ENCODE measurements around the gene FAM120B. TPM values are rescaled to one million over a fixed set of nuclear protein-coding genes. Genes with fewer than 3 reads are reported as not detected.

Gene FAM120B
- total RNA-seq, 1 donor from 2014 or later = 19.7 TPM

DNA sequence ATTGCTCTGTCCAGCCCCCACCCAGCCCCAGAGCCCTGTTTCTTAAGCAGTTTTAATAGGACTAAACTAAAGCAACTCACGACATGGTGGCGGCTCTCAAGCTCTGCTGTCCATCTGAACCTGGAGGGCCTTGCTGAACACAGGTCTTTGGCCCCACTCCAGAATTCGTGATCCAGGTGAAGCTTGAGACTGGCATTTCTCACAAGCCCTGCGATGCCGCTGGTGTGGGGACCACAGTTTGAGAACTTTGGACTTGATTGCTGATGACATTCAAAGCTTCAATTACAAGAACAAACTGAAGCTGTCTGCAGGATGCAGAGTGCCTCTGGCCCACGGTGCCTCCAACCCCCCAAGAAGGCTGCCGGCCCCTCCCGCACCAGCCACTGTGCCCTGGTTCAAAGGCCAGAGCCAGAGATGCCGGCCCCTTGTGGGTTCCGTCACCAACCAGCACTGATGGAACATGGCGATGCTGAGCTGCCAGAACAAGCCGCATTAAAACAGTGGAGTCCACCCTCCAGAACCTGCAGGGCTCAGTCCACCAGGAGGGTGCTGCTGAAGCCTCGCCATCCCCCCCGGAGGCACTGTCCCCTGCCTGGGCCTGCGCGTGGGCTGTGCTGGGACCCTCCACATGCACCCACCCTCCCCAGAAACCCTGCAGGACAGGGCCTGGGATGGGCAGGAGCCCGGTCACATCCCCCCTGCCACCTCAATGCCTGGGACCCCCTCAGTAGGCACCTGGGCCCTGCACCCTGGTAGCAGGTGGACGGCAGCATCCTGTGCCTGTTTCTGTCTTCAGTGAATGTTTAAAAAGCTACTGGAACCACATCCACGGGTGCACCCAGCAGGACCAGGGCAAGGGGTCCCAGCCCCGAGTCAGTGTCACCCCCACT lies 145.4 kb downstream of the FAM120B start:
- Mint-ChIP-seq H3K27ac (peak overlapping the region; percentile 50), H3K27me3 (ENCODE audit: insufficient read depth, low read depth) (peaks cover 10% of the 10 kb centered on the region), H3K9me3 (peaks cover 11% of the 10 kb centered on the region), H3K4me1 (peaks cover 46% of the 10 kb centered on the region), H3K4me3 (no peak overlapping the region), H3K36me3 (no peaks in the 10 kb centered on the region)
- no peaks in the 10 kb centered on the region for H3K79me2 ChIP-seq (ENCODE audit: low read depth)
- no peak for DNase-seq (ENCODE audit: low spot score)
- H3F3A ChIP-seq (ENCODE audit: low read depth) = no peaks in the 10 kb centered on the region
- H3K4me2 ChIP-seq = no peak overlapping the region
- H3K9me3 ChIP-seq (ENCODE audit: low read depth) = no peaks in the 10 kb centered on the region
- H4K20me1 ChIP-seq (ENCODE audit: low read depth) = no peaks in the 10 kb centered on the region
- H3K4me1 ChIP-seq = peaks cover 6% of the 10 kb centered on the region
- H3K9ac ChIP-seq = no peak overlapping the region
- H2AFZ ChIP-seq (replicated peaks) = no peak overlapping the region
- H3K27ac ChIP-seq = no peak overlapping the region
- H3K27me3 ChIP-seq = no peaks in the 10 kb centered on the region
- H3K36me3 ChIP-seq = no peaks in the 10 kb centered on the region
- H3K4me3 ChIP-seq = no peak overlapping the region
- no peak for TF ChIP-seq EZH2phosphoT487 (IDR thresholded peaks at IDR 0.05)
- TF ChIP-seq, protein P1, sequence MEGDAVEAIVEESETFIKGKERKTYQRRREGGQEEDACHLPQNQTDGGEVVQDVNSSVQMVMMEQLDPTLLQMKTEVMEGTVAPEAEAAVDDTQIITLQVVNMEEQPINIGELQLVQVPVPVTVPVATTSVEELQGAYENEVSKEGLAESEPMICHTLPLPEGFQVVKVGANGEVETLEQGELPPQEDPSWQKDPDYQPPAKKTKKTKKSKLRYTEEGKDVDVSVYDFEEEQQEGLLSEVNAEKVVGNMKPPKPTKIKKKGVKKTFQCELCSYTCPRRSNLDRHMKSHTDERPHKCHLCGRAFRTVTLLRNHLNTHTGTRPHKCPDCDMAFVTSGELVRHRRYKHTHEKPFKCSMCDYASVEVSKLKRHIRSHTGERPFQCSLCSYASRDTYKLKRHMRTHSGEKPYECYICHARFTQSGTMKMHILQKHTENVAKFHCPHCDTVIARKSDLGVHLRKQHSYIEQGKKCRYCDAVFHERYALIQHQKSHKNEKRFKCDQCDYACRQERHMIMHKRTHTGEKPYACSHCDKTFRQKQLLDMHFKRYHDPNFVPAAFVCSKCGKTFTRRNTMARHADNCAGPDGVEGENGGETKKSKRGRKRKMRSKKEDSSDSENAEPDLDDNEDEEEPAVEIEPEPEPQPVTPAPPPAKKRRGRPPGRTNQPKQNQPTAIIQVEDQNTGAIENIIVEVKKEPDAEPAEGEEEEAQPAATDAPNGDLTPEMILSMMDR (IDR thresholded peaks at IDR 0.05) = no peak
- no peak for TF ChIP-seq EZH2 (IDR thresholded peaks at IDR 0.05)

- H3K36me3 Mint-ChIP-seq = no peaks in the 10 kb centered on the region
- H3K27ac Mint-ChIP-seq = peak overlapping the region; percentile 67
- H3K9me3 ChIP-seq (ENCODE audit: low read depth) = no peaks in the 10 kb centered on the region
- no peaks in the 10 kb centered on the region for H3K79me2 ChIP-seq (ENCODE audit: low read depth)
- no peak overlapping the region for H3K4me3 ChIP-seq
- peak overlapping the region; percentile 19 for H2AFZ ChIP-seq (replicated peaks)
- H3K4me1 Mint-ChIP-seq = peaks cover 46% of the 10 kb centered on the region
- peaks cover 10% of the 10 kb centered on the region for H3K27me3 Mint-ChIP-seq (ENCODE audit: insufficient read depth, low read depth)
- H3K4me3 Mint-ChIP-seq = no peak overlapping the region
- H3F3A ChIP-seq (ENCODE audit: low read depth) = no peaks in the 10 kb centered on the region
- H3K27ac ChIP-seq = no peak overlapping the region
- H3K9ac ChIP-seq = no peak overlapping the region
- H3K4me2 ChIP-seq = no peak overlapping the region
- H3K27me3 ChIP-seq = no peaks in the 10 kb centered on the region
- H3K36me3 ChIP-seq = no peaks in the 10 kb centered on the region
- TF ChIP-seq, protein P1 (IDR thresholded peaks at IDR 0.05) = no peak
- TF ChIP-seq EZH2 (IDR thresholded peaks at IDR 0.05) (no peak), EZH2phosphoT487 (IDR thresholded peaks at IDR 0.05) (no peak)
- DNase-seq (ENCODE audit: low spot score) = no peak
- peaks cover 6% of the 10 kb centered on the region for H3K4me1 ChIP-seq
- H3K9me3 Mint-ChIP-seq = peaks cover 11% of the 10 kb centered on the region
- no peaks in the 10 kb centered on the region for H4K20me1 ChIP-seq (ENCODE audit: low read depth)
Observed at GRCh38 chr6:170452767-170453545, 146.4 kb downstream of the FAM120B start.

DNA sequence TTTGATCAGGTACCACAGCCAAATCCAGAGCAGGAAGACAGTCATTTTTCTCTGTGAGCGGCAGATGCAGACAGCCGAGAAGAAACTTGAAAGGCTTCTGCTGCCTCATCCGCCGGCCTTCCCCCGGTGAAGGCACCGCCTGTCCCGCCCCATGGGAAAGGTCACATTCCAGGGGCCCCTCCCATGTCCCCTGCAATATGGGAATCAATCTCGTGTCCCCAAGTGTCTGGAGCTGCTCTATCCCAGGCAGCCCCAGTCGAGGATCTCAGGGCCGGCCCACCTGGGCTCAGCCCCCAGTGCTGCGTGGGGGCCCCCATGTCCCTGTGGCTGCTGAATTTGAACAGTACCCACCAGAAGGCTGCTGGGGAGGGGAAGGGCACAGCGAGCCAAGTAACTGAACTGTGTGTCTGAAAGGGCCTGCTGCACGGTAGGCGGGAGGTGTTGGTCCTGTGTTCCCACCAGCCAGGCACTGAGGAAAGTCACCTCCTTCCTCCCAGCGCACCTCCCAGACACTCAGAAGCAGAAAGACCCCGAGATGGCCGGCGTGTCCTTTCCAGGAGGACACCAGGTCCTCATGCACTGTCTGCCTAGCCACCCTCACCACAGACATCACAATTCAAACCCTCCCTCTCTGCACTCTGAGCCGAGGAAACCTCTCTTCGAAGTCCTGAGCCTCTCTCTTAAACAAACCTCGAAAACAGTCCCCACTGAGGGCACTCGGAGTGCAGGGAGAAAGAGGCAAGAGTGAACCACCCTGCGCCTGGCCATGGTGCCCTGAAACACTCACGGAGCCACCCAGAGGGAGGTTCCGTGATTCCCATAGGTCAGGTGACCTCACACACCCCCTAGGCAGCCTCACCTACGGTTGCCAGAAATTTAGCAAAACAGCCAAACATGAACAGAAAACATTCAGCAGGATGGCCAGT lies 147.3 kb downstream of the FAM120B start:
- H3K9me3 ChIP-seq (ENCODE audit: low read depth) = no peaks in the 10 kb centered on the region
- Mint-ChIP-seq H3K4me3 (no peak overlapping the region), H3K27ac (peak overlapping the region; percentile 67), H3K36me3 (no peaks in the 10 kb centered on the region), H3K27me3 (ENCODE audit: insufficient read depth, low read depth) (peaks cover 7% of the 10 kb centered on the region), H3K9me3 (peaks cover 11% of the 10 kb centered on the region), H3K4me1 (peaks cover 39% of the 10 kb centered on the region)
- no peak for DNase-seq (ENCODE audit: low spot score)
- no peak overlapping the region for H3K27ac ChIP-seq
- no peak overlapping the region for H3K4me2 ChIP-seq
- H3K4me1 ChIP-seq = peaks cover 6% of the 10 kb centered on the region
- H2AFZ ChIP-seq (replicated peaks) = peak overlapping the region; percentile 57
- no peaks in the 10 kb centered on the region for H3F3A ChIP-seq (ENCODE audit: low read depth)
- no peaks in the 10 kb centered on the region for H4K20me1 ChIP-seq (ENCODE audit: low read depth)
- H3K36me3 ChIP-seq = no peaks in the 10 kb centered on the region
- no peaks in the 10 kb centered on the region for H3K27me3 ChIP-seq
- no peak overlapping the region for H3K4me3 ChIP-seq
- H3K9ac ChIP-seq = no peak overlapping the region
- TF ChIP-seq, protein P1 (IDR thresholded peaks at IDR 0.05) = no peak
- TF ChIP-seq EZH2 (IDR thresholded peaks at IDR 0.05) (no peak), EZH2phosphoT487 (IDR thresholded peaks at IDR 0.05) (no peak)
- no peaks in the 10 kb centered on the region for H3K79me2 ChIP-seq (ENCODE audit: low read depth)
